BE2C (cell line): ENCODE measurements around the gene MBTD1.

ENCODE experiments used
- DNase-seq: peaks from one replicate; pipeline ENCODE4 v3.0.0-alpha.2; 2020
- H3K27me3 ChIP-seq: fragments of 250-450 bp; sonication (Bioruptor Pico); 2 replicates; pipeline ENCODE4 v1.5.1; 2020; ENCODE audit warnings: mild to moderate bottlenecking
- H3K36me3 ChIP-seq: fragments of 250-450 bp; sonication (Bioruptor Pico); 2 replicates; pipeline ENCODE4 v1.5.1; 2020; ENCODE audit warnings: mild to moderate bottlenecking
- H3K4me1 ChIP-seq: fragments of 250-450 bp; sonication (Bioruptor Pico); 2 replicates; pipeline ENCODE4 v1.5.1; 2020
- H3K4me3 ChIP-seq: 2 replicates; pipeline ENCODE4 v1.5.1; 2011; ENCODE audit warnings: low read depth, low read length
- H3K9me3 ChIP-seq: fragments of 250-450 bp; sonication (Bioruptor Pico); 2 replicates; pipeline ENCODE4 v1.5.1; 2020
- TF ChIP-seq, protein P1 (sequence below): IDR thresholded peaks from 2 replicates; pipeline ENCODE4 v1.5.1; 2012; ENCODE audit warnings: mild to moderate bottlenecking, low read depth, low read length

The MBTD1 gene

DNA sequence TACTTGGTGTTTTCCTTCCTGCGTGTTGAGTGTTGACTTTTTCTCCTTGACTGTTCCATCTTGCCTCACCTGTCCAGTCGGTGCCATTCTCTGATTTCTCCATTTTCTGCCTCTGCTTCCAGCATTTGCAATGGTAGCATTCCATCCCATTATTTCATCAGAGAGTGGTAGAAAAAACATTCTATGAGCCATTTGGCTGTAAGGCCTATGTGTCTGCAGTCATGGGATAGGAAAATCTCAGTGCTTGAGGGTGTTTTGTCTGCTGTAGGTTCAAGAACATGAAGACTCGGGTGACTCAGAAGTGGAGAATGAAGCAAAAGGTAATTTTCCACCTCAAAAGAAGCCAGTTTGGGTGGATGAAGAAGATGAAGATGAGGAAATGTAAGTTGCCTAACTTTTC lies 3.2 kb upstream of the MBTD1 start:
- Histone ChIP-seq H3K36me3 (peaks cover 36% of the 10 kb centered on the region), H3K9me3 (no peaks in the 10 kb centered on the region), H3K4me3 (no peak overlapping the region), H3K4me1 (no peaks in the 10 kb centered on the region), H3K27me3 (no peaks in the 10 kb centered on the region)
- TF ChIP-seq, protein P1, sequence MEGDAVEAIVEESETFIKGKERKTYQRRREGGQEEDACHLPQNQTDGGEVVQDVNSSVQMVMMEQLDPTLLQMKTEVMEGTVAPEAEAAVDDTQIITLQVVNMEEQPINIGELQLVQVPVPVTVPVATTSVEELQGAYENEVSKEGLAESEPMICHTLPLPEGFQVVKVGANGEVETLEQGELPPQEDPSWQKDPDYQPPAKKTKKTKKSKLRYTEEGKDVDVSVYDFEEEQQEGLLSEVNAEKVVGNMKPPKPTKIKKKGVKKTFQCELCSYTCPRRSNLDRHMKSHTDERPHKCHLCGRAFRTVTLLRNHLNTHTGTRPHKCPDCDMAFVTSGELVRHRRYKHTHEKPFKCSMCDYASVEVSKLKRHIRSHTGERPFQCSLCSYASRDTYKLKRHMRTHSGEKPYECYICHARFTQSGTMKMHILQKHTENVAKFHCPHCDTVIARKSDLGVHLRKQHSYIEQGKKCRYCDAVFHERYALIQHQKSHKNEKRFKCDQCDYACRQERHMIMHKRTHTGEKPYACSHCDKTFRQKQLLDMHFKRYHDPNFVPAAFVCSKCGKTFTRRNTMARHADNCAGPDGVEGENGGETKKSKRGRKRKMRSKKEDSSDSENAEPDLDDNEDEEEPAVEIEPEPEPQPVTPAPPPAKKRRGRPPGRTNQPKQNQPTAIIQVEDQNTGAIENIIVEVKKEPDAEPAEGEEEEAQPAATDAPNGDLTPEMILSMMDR: no peak
- no peak for DNase-seq

DNA sequence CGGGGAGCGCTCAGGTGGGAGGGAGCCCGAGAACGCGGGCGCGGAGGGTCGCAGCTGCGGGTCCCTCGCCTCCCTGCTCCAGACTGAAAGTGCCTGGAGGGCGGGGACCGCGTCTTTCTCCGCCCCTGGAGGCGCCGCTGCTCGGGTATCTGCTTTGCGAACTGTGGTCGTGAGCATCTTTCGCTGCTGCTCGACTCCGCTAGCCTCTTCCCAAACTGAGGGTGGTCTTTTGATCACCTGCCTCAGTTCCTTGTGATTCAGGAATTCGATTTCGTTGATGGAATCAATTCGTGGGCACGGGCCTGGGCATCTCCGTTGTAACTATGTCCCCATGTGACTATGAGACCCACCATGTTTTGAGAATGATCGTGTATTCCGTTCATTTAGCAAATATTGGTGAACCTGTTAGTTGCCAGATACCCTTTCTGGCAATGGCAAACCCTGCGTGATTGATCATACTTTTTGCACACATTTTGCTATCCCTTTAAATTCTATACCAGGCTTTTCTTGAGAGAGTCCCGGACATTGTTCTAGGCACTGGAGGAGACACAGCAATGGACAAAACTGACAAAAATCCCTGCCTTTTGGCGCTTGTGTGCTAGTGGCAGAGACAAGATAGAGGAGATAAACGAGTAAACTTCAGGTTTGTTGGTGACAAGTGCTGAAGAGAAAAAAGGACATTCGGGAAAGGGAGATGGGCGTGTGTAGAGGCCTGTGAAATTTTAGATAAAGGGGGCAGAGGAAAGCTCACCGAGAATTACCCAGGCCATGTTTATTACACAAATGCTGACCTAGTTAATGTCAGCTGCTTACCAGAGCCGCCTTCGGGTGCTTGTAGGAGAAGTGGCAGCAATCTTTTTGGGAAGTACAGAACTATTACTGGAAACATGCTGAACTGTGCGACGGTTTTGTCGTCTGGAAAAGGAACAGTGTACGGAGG lies 1.4 kb upstream of the MBTD1 start:
- Histone ChIP-seq H3K27me3 (no peaks in the 10 kb centered on the region), H3K4me1 (no peaks in the 10 kb centered on the region), H3K4me3 (peak overlapping the region; percentile 94), H3K36me3 (peaks cover 21% of the 10 kb centered on the region), H3K9me3 (no peaks in the 10 kb centered on the region)
- DNase-seq: peak; percentile 81
- TF ChIP-seq, protein P1: no peak

DNA sequence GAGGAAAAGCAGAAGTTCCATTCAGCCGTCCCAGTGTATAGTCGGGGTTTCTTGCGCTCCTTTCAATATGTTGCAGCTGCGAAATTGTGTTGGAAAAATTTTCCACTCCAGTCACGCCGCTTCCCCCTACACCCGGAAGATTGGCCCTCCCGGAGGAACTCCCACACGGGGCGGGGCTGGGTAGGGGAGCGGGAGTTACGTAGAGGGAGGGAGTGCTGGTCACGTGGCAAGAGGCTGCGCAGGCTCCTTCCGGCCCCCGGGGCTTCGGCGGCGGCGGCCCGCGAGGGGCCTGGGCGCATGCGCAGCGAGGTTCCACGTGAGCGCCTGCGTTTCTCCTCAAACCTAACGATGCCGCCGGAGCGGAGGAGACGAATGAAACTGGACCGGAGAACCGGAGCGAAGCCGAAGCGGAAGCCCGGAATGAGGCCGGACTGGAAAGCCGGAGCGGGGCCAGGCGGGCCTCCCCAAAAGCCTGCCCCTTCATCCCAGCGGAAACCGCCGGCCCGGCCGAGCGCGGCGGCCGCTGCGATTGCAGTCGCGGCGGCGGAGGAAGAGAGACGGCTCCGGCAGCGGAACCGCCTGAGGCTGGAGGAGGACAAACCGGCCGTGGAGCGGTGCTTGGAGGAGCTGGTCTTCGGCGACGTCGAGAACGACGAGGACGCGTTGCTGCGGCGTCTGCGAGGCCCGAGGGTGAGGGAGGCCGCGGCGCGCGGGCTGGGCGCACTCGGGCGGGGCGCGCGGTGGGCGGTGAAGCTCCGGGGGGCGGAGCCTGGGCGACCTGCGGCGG lies 581 bp upstream of the MBTD1 start, which contains the start of gene UTP18:
Gene UTP18, plus strand, starts transcription at position 310 of the 787 bp plus-strand sequence. Its CDS starts 39 bp downstream, at position 349.
- peak; percentile 99 for DNase-seq

DNA sequence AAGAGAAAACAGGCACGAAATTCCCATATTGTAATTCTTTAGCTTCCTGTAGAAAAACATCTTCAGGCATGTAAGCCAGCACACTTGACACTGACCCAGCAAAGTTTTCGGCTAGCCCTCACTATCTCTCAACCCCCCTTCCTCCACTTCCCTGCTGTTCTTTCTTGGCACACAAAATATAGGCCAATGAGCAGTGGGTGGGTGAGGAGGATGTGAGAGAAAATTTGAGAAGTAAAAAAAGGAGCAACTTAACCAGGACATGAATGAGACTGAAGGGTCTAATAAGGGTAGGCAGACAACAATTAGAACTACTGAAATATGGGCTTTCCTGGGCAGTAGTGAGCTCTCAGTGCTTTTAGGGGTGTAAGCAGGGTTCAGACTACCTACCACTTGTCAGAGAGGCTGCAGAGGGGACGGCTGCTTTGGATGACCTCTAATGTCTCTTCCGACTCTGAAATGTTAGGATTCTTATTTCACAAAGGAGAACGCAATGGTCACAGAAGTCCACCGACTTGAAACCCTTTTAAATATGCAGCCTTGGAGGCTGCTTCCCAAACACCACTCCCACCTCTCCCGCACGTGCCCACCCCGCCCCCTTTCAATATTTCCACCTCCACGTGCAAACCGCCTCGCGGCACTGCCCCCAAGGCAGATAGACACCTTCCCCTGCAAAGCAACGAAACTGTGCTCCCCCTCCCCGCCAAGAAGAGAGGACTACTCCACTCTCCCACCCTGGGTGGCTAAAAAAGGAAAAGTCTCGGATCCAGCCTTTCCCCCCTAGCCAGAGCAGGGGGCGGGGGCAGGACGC lies 889 bp downstream of the MBTD1 start:
- H3K4me1 ChIP-seq: no peaks in the 10 kb centered on the region
- no peaks in the 10 kb centered on the region for H3K27me3 ChIP-seq
- TF ChIP-seq, protein P1: no peak
- H3K9me3 ChIP-seq: no peaks in the 10 kb centered on the region
- H3K36me3 ChIP-seq: peaks cover 22% of the 10 kb centered on the region
- DNase-seq: peak; percentile 52
- peak overlapping the region; percentile 94 for H3K4me3 ChIP-seq

More for the DNA sequence above, 581 bp upstream of the MBTD1 start, which contains the start of gene UTP18:
- Histone ChIP-seq H3K36me3 (peaks cover 17% of the 10 kb centered on the region), H3K4me1 (no peaks in the 10 kb centered on the region), H3K9me3 (no peaks in the 10 kb centered on the region), H3K4me3 (peak within 1 kb of the TSS; percentile 94), H3K27me3 (no peaks in the 10 kb centered on the region)
- TF ChIP-seq, protein P1: no peak

DNA sequence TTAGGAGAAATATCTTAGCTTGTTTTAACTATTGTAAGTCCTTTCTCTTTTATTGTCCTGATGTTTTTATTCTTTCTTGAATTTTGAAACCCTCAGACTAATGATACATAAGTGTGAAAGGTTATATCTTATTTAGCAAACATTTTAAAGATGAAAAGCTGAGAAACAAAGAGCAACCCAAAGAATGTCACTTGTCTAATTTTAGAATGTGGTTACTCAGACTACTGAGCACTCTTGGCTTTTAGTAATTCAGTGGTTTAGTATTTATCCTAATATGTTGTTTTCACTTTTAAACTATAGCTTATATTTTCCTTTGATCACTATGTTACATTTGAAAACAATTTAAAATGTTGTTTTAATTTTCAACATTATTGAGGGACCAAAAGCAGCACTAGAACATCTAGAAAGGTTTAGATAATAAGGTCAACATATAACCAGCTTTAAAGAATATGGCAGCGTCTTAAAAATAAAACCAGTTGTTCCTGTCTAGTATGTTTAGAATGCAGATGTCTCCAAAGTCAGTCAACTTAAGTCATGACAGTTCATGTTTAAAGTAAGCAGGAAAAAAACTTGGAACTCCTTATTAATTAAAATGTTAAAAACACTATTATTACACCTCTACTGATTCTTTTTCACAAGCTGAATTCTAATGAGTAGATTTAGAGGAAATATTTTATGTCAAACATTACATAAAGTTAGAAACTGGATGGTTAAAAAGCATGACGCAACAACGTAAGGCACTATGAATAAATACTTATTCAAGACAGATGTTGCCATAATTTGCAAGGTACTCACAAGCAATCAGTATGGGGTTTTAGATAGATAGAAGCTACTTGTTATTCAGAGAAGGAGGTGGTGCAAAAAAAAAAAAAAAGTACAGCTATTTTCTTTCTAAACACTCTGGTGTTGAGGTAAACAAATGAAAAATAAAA lies 2.4 kb downstream of the MBTD1 start:
- TF ChIP-seq, protein P1: no peak
- no peaks in the 10 kb centered on the region for H3K27me3 ChIP-seq
- H3K4me1 ChIP-seq: no peaks in the 10 kb centered on the region
- H3K4me3 ChIP-seq: no peak overlapping the region
- H3K36me3 ChIP-seq: peaks cover 19% of the 10 kb centered on the region
- no peaks in the 10 kb centered on the region for H3K9me3 ChIP-seq
- no peak for DNase-seq
